H1 (cell line): ENCODE data around the gene NDUFA3. TPM values are rescaled to one million over a fixed set of nuclear protein-coding genes. Genes with fewer than 3 reads are reported as not detected.
"Not testable (repeated sequence)": the region's sequence is repeated elsewhere in the genome, so short reads cannot be mapped to it uniquely, and the experiment has no call there.

ENCODE experiments used
- CTCF ChIA-PET: fragments of 300-600 bp; sonication (Branson Sonifier 250); formaldehyde crosslinking; loops from one replicate; lab custom pipeline; 2021; ENCODE audit not compliant: partially characterized antibody; lab: Charles Lee
- POLR2A ChIA-PET: fragments of 300-600 bp; sonication (Branson Sonifier 250); formaldehyde crosslinking; loops from one replicate; lab custom pipeline; 2021; ENCODE audit warnings: inconsistent platforms; ENCODE audit not compliant: partially characterized antibody; lab: Charles Lee
- DNase-seq, 2 experiments: peaks; one replicate each; pipeline versions ENCODE4 v3.0.0 to v3.0.0-alpha.2; 2010 to 2022; ENCODE audit warnings: low spot score in 2 of 2, low read depth in 1 of 2, mixed read lengths in 1 of 2
- FAIRE-seq: peaks from 2 replicates; lab custom pipeline; 2011; peaks lifted over from hg19 to GRCh38; lab: Jason Lieb, UNC
- H2AFZ ChIP-seq: 2 replicates; pipeline ENCODE4 v1.8.1; 2012; ENCODE audit warnings: low read length, inconsistent platforms
- H2AK5ac ChIP-seq: 2 replicates; pipeline ENCODE4 v1.6.1; 2013; ENCODE audit warnings: low read depth, low read length
- H2BK120ac ChIP-seq: replicated peaks from 2 replicates; pipeline ENCODE3; 2013; ENCODE audit warnings: low read depth, low read length, inconsistent platforms
- H2BK12ac ChIP-seq: 2 replicates; pipeline ENCODE4 v1.6.1; 2013; ENCODE audit warnings: low read depth, low read length
- H2BK15ac ChIP-seq: 2 replicates; pipeline ENCODE4 v1.6.1; 2013; ENCODE audit warnings: low read length
- H2BK20ac ChIP-seq: 2 replicates; pipeline ENCODE4 v1.6.1; 2013; ENCODE audit warnings: low read length
- H2BK5ac ChIP-seq: 2 replicates; pipeline ENCODE4 v1.6.1; 2013; ENCODE audit warnings: low read depth, low read length
- H3K14ac ChIP-seq: 2 replicates; pipeline ENCODE4 v1.6.1; 2013; ENCODE audit warnings: inconsistent platforms; ENCODE audit not compliant: insufficient read length
- H3K18ac ChIP-seq: 2 replicates; pipeline ENCODE4 v1.6.1; 2013; ENCODE audit warnings: low read length; ENCODE audit errors: extremely low read depth
- H3K23ac ChIP-seq: 2 replicates; pipeline ENCODE4 v1.6.1; 2013; ENCODE audit warnings: inconsistent platforms; ENCODE audit not compliant: insufficient read length
- H3K23me2 ChIP-seq: 2 replicates; pipeline ENCODE4 v1.6.1; 2013; ENCODE audit warnings: low read depth, low read length
- H3K27ac ChIP-seq: 2 replicates; pipeline ENCODE4 v1.6.1; 2011; ENCODE audit warnings: low read depth, low read length, inconsistent platforms
- H3K27me3 ChIP-seq, 4 experiments: replicated peaks in 1 of 4; 1 replicate in 1 of 4; 2 replicates in 3 of 4; pipeline versions ENCODE4 v1.6.1 to v1.8.1; 2011 to 2013; ENCODE audit warnings: low read length in 3 of 4, mild to moderate bottlenecking in 3 of 4, inconsistent platforms in 2 of 4, mixed read lengths in 2 of 4, moderate library complexity in 1 of 4; ENCODE audit not compliant: control insufficient read depth in 3 of 4, insufficient read depth in 3 of 4; ENCODE audit errors: extremely low read depth in 1 of 4
- H3K36me3 ChIP-seq, 4 experiments: 2 replicates each; pipeline versions ENCODE4 v1.6.1 to v1.8.1; 2011 to 2013; ENCODE audit warnings: mild to moderate bottlenecking in 4 of 4, low read length in 3 of 4, moderate library complexity in 2 of 4, control low read depth in 1 of 4, inconsistent platforms in 1 of 4; ENCODE audit not compliant: insufficient read depth in 4 of 4, control insufficient read depth in 2 of 4
- H3K4ac ChIP-seq: replicated peaks from 2 replicates; pipeline ENCODE3; 2013; ENCODE audit warnings: low read length, low read depth, mixed read lengths, inconsistent platforms; ENCODE audit not compliant: insufficient read length
- H3K4me1 ChIP-seq, 4 experiments: replicated peaks in 1 of 4; 1 replicate in 1 of 4; 2 replicates in 3 of 4; pipeline versions ENCODE4 v1.6.1 to v1.8.1; 2011 to 2013; ENCODE audit warnings: low read length in 3 of 4, inconsistent platforms in 2 of 4, mixed read lengths in 1 of 4; ENCODE audit not compliant: insufficient read depth in 4 of 4, control insufficient read depth in 3 of 4
- H3K4me2 ChIP-seq, 2 experiments: 2 replicates each; pipeline versions ENCODE4 v1.6.1 to v1.8.1; 2011 to 2013; ENCODE audit warnings: low read depth in 2 of 2, low read length in 2 of 2, control low read depth in 1 of 2, inconsistent platforms in 1 of 2, mild to moderate bottlenecking in 1 of 2; ENCODE audit not compliant: insufficient read depth in 1 of 2
- H3K4me3 ChIP-seq, 4 experiments: fragments of 200-600, 300-600 bp in 1 of 4; sonication (generic), shearing (Covaris generic), sonication (Bioruptor Twin) in 1 of 4; 2 replicates each; pipeline versions ENCODE4 v1.5.1 to v1.8.1; 2011 to 2016; ENCODE audit warnings: low read length in 4 of 4, low read depth in 3 of 4, control low read depth in 2 of 4, inconsistent platforms in 2 of 4, mild to moderate bottlenecking in 2 of 4, mixed read lengths in 1 of 4, moderate library complexity in 1 of 4; ENCODE audit not compliant: insufficient read depth in 2 of 4; ENCODE audit errors: extremely low read depth in 1 of 4
- H3K56ac ChIP-seq: replicated peaks from 2 replicates; pipeline ENCODE3; 2013; ENCODE audit warnings: low read depth, mild to moderate bottlenecking, mixed read lengths, low read length, inconsistent platforms; ENCODE audit not compliant: insufficient read length
- H3K79me1 ChIP-seq: 2 replicates; pipeline ENCODE4 v1.6.1; 2013; ENCODE audit warnings: low read depth, low read length, control low read depth
- H3K79me2 ChIP-seq, 2 experiments: 2 replicates each; pipeline versions ENCODE4 v1.6.1 to v1.8.1; 2012 to 2013; ENCODE audit warnings: low read length in 2 of 2, mild to moderate bottlenecking in 2 of 2, inconsistent platforms in 1 of 2; ENCODE audit not compliant: insufficient read depth in 2 of 2, control insufficient read depth in 1 of 2
- H3K9ac ChIP-seq, 4 experiments: replicated peaks in 1 of 4; 1 replicate in 1 of 4; 2 replicates in 3 of 4; pipeline versions ENCODE4 v1.6.1 to v1.8.1; 2011 to 2013; ENCODE audit warnings: low read depth in 3 of 4, low read length in 3 of 4, control low read depth in 2 of 4, mild to moderate bottlenecking in 2 of 4, moderate library complexity in 2 of 4, inconsistent platforms in 1 of 4; ENCODE audit errors: extremely low read depth in 1 of 4
- H3K9me3 ChIP-seq, 2 experiments: 2 replicates each; pipeline versions ENCODE4 v1.6.1 to v1.8.1; 2012 to 2013; ENCODE audit warnings: mild to moderate bottlenecking in 2 of 2, moderate library complexity in 2 of 2, control low read depth in 1 of 2, inconsistent platforms in 1 of 2, low read depth in 1 of 2, low read length in 1 of 2, mixed read lengths in 1 of 2; ENCODE audit not compliant: insufficient read depth in 2 of 2
- H4K20me1 ChIP-seq, 2 experiments: replicated peaks in 1 of 2; 2 replicates each; pipeline versions ENCODE3 to v1.8.1; 2011 to 2013; ENCODE audit warnings: inconsistent platforms in 2 of 2, low read length in 2 of 2, mild to moderate bottlenecking in 1 of 2; ENCODE audit not compliant: insufficient read depth in 2 of 2, control insufficient read depth in 1 of 2
- H4K5ac ChIP-seq: 2 replicates; pipeline ENCODE4 v1.6.1; 2013; ENCODE audit warnings: low read length, low read depth, mixed read lengths, inconsistent platforms; ENCODE audit not compliant: insufficient read length
- H4K8ac ChIP-seq: 2 replicates; pipeline ENCODE4 v1.8.0; 2013; ENCODE audit warnings: mild to moderate bottlenecking, moderate library complexity, low read length, inconsistent platforms; ENCODE audit not compliant: insufficient read depth; ENCODE audit errors: extremely low read depth
- H4K91ac ChIP-seq: replicated peaks from 2 replicates; pipeline ENCODE3; 2013; ENCODE audit warnings: low read length, mixed read lengths, inconsistent platforms; ENCODE audit not compliant: insufficient read length
- ASH2L ChIP-seq: fragments of 200-600, 300-600 bp; sonication (generic); IDR thresholded peaks from one replicate; pipeline ENCODE4 v1.7.1; 2017; ENCODE audit warnings: low read length
- E2F6 ChIP-seq: IDR thresholded peaks from 2 replicates; pipeline ENCODE4 v1.6.1; 2012; ENCODE audit warnings: inconsistent platforms
- EZH2 ChIP-seq: fragments of 200-600 bp; sonication (generic); IDR thresholded peaks from 2 replicates; pipeline ENCODE4 v1.7.1; 2012; ENCODE audit warnings: low read depth, mild to moderate bottlenecking, moderate library complexity, low read length, inconsistent platforms; ENCODE audit not compliant: severe bottlenecking
- HDAC2 ChIP-seq, 2 experiments: fragments of 300-600 bp in 1 of 2; sonication (generic) in 1 of 2; IDR thresholded peaks; 2 replicates each; pipeline ENCODE4 v1.6.1; 2011 to 2012; ENCODE audit warnings: low read depth in 2 of 2, low read length in 2 of 2, mild to moderate bottlenecking in 2 of 2, moderate library complexity in 2 of 2, borderline replicate concordance in 1 of 2, inconsistent platforms in 1 of 2
- KDM4A ChIP-seq: IDR thresholded peaks from one replicate; pipeline ENCODE4 v1.7.1; 2012; ENCODE audit warnings: low read depth, mild to moderate bottlenecking, moderate library complexity, low read length, inconsistent platforms; ENCODE audit not compliant: severe bottlenecking
- MAX ChIP-seq: IDR thresholded peaks from 2 replicates; pipeline ENCODE4 v1.6.1; 2012; ENCODE audit warnings: inconsistent platforms
- RBBP5 ChIP-seq: IDR thresholded peaks from 2 replicates; pipeline ENCODE4 v1.7.1; 2012; ENCODE audit warnings: low read depth, mild to moderate bottlenecking, inconsistent platforms, low read length, moderate library complexity, borderline replicate concordance
- SUZ12 ChIP-seq: fragments of 200-600 bp; sonication (generic); IDR thresholded peaks from 2 replicates; pipeline ENCODE4 v1.6.1; 2012; ENCODE audit warnings: mild to moderate bottlenecking, inconsistent platforms, low read length, moderate library complexity, mixed read lengths
- WGBS, 2 experiments: shearing (Covaris generic) in 1 of 2; methylation state at CpG; one replicate each; pipeline versions ENCODE4 v1.1.6 to v1.1.7; 2013 to 2015; ENCODE audit warnings: low lambda C conversion rate in 2 of 2, mixed read lengths in 2 of 2, inconsistent platforms in 1 of 2, low coverage in 1 of 2, missing lambda C conversion rate in 1 of 2; ENCODE audit not compliant: insufficient replicate concordance in 2 of 2, insufficient coverage in 1 of 2, insufficient read length in 1 of 2; ENCODE audit errors: extremely low coverage in 1 of 2, missing lambda C conversion rate in 1 of 2; 5-methylcytosine and 5-hydroxymethylcytosine counted together
- polyA plus RNA-seq, 7 experiments: library from polyadenylated mRNA; depleted of rRNA in 3 of 7; stranded (reverse) in 5 of 7; unstranded in 2 of 7; fragments of >200 nt in 5 of 7; fragments of 200-250 nt in 2 of 7; gene quantifications; 1 replicate in 5 of 7; 2 replicates in 1 of 7; 4 replicates in 1 of 7; pipeline versions ENCODE4 v1.2.1 to v1.2.3, GENCODE V29; 2011 to 2013; ENCODE audit warnings: missing spikeins in 2 of 7, mixed read lengths in 2 of 7
- total RNA-seq: library from RNA; stranded (reverse); fragmentation: NEBNext Ultra II Directional; extraction: Animal tissue kit (Norgen Biotek cat#: 25700); gene quantifications from 2 replicates; pipeline ENCODE4 v1.2.1, GENCODE V29; 2021

The NDUFA3 gene
- total and polyA plus RNA-seq, 2 of the 8 experiments (the other 6 are each of a cell fraction or from before 2014, with no cell fraction given) = 175 to 208 TPM

GRCh38 chr19:54095859-54096616 lies 6.6 kb upstream of the NDUFA3 start:
- Histone ChIP-seq H4K8ac (peak overlapping the region; percentile 86), H2BK15ac (peak overlapping the region; percentile 88; the same call in 1 of the 2 replicates), H4K91ac (peak overlapping the region; percentile 54), H3K18ac (peak overlapping the region; percentile 71), H3K9ac (peak overlapping the region in 1 of 4 experiments; percentile 21; a peak in 1 of 7 replicates), H2BK12ac (peak overlapping the region; percentile 68; the same call in 1 of the 2 replicates), H3K23me2 (peaks cover 13% of the 10 kb centered on the region; the same call in 1 of the 2 replicates), H3K4ac (peak overlapping the region; percentile 53), H3K4me2 (peak overlapping the region; percentile 51 to 92), H3K27me3 (peaks cover 6 to 29% (median 19%) of the 10 kb centered on the region in 4 experiments), H2AFZ (peak overlapping the region; percentile 92; the same call in 1 of the 2 replicates), H3K4me3 (peak overlapping the region; percentile 33 to 64 (median 52))
- not testable (repeated sequence) for H2BK5ac ChIP-seq, H4K20me1 ChIP-seq, H3K79me1 ChIP-seq, FAIRE-seq, H2AK5ac ChIP-seq, H2BK120ac ChIP-seq, H3K79me2 ChIP-seq, H3K9me3 ChIP-seq, H3K36me3 ChIP-seq, H2BK20ac ChIP-seq, H3K23ac ChIP-seq, H3K27ac ChIP-seq, H3K56ac ChIP-seq, H4K5ac ChIP-seq, H3K14ac ChIP-seq, H3K4me1 ChIP-seq
- ChIA-PET CTCF (interaction anchor here (0.6 to 2.4 kb wide), 11 partner anchors 10 to 303 kb away, joined by 3 to 7 read pairs (median 4); no protein-coding TSS in a partner anchor), POLR2A (interaction anchor here (0.6 to 6.1 kb wide), 14 partner anchors 11 to 229 kb away, joined by 3 to 37 read pairs (median 4); partner anchors contain the start of genes CNOT3, MYADM, PRPF31 and TFPT)
- DNase-seq = peak in 1 of 2 experiments; percentile 74
- 2% methylated on average over 40 of the region's 46 CpGs; no CpG with 5 or more reads in 1 of the 2 experiments for WGBS, 2 experiments
- TF ChIP-seq ASH2L (peak; percentile 53), RBBP5 (peak; percentile 69; the same call in 1 of the 2 replicates), HDAC2 (IDR thresholded peaks at IDR 0.05; ENCODE audit: borderline replicate concordance in 1 of 2, low read depth in 2 of 2, low read length in 2 of 2) (0 out of 4 replicates have a peak, but pooled peaks of 1 of the 2 experiments have one; percentile 26), E2F6 (peak; percentile 94), MAX (peak; percentile 94), KDM4A (peak; percentile 91), EZH2 (peak; percentile 43), SUZ12 (peak; percentile 71)
